COLO668 (cell line): ENCODE measurements around the gene TENM3.

Experiments used
- DNase-seq: peaks from one replicate; lab custom pipeline; 2025; ENCODE audit not compliant: unreplicated experiment; lab: John Stamatoyannopoulos, UW

Gene TENM3

DNA sequence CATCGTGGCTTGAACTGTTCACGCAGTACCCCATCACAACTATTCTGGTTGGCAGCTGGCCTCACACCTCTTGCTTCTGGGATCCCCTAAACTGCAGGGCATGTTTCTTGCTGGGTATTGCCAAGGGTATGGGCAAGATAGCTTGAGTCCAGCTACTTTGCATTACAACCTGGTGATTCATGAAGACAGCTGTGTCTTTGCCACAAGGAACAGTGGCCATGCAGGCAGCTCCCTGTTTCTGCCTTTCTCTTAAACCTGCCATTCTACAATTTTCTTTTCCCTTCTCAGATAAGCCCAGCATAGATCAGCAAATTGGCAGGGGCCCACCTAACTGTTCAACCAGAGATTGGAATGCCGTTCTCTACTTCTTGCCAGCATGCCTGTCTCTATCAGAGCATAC, 42.8 kb downstream of the TENM3 start:
- no peak for DNase-seq

DNA sequence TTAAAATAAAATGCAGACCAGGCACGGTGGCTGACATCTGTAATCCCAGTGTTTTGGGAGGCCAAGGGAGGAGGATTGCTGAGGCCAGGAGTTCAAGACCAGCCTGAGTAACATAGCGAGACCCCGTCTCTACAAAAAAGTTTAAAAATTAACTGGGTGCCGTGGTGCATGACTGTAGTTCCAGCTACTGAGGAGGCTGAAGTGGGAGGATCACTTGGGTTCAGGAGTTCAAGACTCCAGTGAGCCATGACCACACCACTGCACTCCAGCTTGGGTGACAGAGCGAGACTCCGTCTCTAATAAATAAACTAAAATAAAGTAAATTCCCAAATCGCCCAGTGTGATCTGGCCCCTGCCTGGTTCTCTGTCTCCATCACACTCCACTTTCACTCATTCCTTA, 43.7 kb downstream of the TENM3 start:
- DNase-seq = no peak

DNA sequence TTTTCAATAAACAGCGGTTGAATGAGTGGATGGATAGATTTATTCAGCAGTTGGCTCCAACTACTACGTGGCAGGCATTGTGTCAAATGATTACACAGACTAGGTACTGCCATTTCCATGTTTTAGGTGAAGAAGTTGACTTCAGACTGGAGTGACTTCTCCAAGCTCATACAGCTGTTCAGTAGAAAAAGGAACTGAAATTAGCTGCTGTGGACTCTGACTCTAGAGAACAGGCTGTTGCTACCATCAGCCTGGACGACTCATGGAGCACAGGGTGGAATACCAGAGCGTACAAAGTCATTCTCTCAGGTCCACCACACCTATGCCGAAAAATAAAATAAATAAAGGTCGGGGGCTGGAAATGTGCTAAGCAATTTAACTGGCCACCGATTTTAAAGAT, 45.3 kb downstream of the TENM3 start:
- no peak for DNase-seq

GRCh38 chr4:182289809-182290208, 46.6 kb downstream of the TENM3 start:
- no peak for DNase-seq

- no peak for DNase-seq
Observed at GRCh38 chr4:182291175-182291574, 48.0 kb downstream of the TENM3 start.

DNA sequence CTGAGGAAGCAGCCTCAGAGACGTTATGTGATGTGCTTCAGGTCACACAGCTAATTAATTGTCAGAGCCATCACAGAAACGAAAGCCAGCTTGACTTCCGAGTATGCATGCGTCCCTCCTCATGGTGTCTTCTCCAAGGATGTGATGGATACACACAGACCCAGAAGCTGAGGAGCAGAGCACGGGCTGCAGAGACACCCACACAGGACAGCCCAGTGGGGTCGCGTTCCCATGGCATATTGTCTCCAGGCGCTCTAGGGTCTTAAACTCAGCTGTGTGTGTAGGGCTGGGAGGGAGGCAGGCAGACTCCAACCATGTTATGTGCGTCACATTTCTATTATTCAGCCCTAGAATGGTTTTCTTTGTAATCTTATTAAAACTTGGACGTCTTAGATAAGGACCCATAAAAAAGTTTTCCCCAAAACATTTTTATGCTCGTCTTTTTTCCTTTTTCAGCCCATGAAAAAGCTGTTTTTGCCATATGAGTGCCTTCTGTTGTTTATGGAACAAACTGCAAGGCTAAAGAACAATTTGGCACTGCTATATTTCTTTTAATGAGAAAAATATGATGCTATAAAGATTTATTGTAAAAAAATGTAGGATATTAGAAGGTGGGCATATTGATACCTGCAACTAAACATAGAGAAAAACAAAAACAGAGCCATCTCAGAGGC, 48.5 kb downstream of the TENM3 start:
- DNase-seq = no peak

DNA sequence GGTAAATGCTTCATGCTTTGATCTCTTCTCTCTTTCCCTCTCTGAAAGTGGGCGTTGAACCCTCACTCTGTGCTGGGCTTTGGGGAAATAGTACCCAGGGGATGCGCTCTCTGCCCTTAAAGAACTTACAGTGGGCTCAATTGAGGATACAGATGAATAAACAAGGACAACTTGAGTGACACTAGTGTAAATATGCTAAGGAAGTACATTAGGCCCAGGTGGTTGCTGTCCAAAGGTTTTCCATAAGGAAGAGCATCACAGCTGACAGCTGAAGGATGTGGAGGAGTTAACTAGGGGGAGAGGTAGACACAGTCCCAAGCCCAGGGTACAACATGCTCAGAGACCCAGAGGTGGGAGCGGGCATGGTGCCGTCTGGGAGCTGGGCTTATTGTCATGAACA, 49.4 kb downstream of the TENM3 start:
- no peak for DNase-seq

- DNase-seq = no peak
Observed at GRCh38 chr4:182293691-182294255, 50.6 kb downstream of the TENM3 start.

GRCh38 chr4:182294451-182294850, 51.2 kb downstream of the TENM3 start:
- no peak for DNase-seq

DNA sequence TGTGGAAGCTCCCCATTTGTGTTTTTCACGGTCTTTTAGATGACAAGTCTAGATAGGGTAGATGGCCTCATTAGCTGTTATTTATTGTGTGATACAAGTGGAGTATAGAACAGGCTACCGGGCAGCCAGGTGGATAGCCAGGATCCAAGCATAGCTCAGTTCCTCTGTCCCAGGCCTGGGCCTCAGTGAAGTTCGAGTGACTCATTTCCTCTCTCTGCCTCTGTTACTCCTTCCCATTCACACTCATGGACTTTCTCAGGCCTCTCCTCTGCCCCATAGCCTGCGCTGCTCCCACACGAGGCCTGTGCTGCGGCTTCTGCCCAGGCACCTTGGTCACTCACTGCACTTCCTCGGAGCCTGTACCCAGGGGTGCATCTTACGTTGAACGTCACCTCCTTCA, 54.5 kb downstream of the TENM3 start:
- DNase-seq = no peak

- DNase-seq = no peak
Observed at GRCh38 chr4:182301736-182302135, 58.5 kb downstream of the TENM3 start.

DNA sequence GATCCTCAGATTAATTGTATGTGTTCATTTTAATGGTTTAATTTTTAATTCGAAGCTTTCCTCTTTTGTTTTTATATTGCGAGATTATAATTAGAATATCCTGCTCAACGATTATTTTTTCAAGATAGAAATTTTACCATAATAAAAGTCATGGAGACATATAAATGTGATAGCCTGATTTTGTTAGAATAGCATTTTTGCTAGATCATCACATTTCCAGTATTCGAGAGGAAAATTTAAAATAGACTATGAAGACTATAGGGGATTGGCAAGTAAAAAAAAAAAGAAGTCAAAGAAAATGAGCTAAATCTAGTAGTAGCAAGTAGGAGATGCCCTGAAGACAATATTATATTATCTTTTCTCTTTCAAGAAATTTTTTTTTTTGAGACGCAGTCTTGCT, 60.6 kb downstream of the TENM3 start:
- DNase-seq = no peak

- no peak for DNase-seq
Observed at GRCh38 chr4:182306792-182307507, 63.7 kb downstream of the TENM3 start.

DNA sequence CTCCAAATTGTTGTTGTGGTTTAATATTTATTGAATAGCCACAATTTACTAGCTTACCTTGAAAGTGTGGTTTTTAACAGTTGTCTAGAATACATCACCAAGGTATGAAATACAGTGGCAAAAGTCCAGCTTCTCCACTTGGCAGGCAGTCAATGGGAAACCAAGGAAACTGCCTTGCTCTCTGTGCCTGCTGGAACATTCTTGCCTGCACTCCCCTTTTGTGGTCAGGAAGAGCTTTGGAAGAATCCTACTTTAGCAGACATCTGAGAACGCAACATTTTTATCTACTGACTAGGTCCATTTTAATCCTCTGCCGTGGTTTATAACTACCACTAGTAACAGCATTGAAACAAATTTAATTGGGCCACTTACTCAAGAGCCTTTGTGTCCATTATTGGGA, 64.5 kb downstream of the TENM3 start:
- DNase-seq = no peak

- no peak for DNase-seq
Observed at GRCh38 chr4:182309877-182310276, 66.7 kb downstream of the TENM3 start.

- DNase-seq = no peak
Observed at GRCh38 chr4:182310316-182310715, 67.1 kb downstream of the TENM3 start.

DNA sequence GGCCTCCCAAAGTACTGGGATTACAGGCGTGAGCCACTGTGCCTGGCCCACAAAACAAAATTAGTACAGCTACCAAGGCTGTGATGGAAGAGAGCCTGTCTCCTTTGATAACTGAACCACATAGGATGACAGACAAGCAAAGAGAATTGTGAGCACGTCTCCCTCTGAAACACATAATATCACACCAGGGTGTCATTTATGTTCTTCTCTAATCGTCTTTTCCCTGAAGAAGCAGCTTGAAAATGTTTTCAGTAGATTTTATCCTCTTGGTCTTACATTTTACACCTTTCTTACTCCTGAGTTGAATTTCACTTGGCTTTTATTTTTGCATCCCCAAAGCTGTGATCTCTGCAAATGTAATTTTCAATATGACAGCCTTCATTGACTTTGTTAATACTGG, 67.8 kb downstream of the TENM3 start:
- no peak for DNase-seq

DNA sequence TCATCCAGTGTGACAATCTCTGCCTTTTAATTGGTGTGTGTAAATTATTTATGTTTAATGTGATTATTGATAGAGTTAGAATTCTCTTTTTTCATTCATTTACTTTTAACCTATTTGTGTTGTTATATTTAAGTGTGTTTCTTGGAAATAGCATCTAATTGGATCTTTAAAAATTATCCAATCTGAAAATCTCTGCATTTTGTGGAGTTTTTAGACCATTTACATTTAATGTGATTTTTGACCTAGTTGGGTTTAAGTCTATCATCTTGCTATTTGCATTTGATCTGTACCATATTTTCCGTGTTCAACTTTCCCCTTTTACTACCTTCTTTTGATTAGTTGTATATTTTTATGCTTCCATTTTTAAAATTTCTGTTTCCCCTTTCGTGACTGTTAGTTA, 71.3 kb downstream of the TENM3 start:
- no peak for DNase-seq

GRCh38 chr4:182318256-182318655, 75.1 kb downstream of the TENM3 start:
- DNase-seq = no peak

- DNase-seq = no peak
Observed at GRCh38 chr4:182320092-182320491, 76.9 kb downstream of the TENM3 start.

DNA sequence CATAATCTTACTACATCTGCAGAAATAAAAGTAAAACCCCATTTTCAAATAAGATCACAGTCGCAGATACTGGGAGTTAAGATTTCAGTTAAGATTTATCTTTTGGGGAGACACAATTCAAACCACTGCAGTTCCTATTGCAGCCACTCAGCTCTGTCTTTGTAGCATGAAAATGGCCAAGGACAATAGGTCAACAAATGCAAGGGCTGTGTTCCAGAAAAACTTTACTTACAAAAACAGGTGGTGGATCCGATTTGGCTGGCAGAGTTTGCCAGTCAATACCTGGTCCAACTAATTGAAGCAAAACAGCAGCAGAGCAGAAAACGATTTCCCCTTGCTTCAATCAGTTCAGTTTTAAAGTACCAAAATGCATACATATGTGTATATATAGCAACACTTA, 77.4 kb downstream of the TENM3 start:
- no peak for DNase-seq

- no peak for DNase-seq
Observed at GRCh38 chr4:182324282-182324681, 81.1 kb downstream of the TENM3 start.

DNA sequence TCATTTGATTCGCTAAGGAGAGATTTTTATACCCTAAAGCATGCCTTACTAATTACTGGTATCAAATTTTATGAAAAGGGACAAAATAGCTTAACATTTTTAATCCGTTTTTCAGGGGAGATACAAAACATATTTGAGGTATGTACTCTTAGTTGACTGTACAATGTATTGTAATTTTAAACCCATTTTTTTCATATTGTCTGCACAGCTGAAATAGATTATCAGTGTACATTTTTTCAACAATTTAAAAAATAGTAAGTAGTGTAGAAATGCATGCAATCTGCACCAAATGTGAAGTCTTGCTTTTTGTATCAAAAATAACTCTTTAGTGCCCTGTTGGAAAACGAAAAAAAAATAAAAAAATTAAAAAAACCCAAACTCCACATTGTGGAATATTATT, 82.2 kb downstream of the TENM3 start:
- no peak for DNase-seq
